Hippocampal formation (tissue), 2 donors: ENCODE results near the gene SF3A2.
"Not testable (repeated sequence)": the region's sequence is repeated elsewhere in the genome, so short reads cannot be mapped to it uniquely, and the experiment has no call there.

ENCODE experiments used
- DNase-seq, 2 donors: peaks; one replicate each; lab custom pipeline; 2025; lab: John Stamatoyannopoulos, UW

Gene SF3A2

GRCh38 chr19:2274931-2275535, 38.4 kb downstream of the SF3A2 start:
- peak; percentile 54 to 56 for DNase-seq

GRCh38 chr19:2275588-2276428, 39.2 kb downstream of the SF3A2 start:
- DNase-seq, result no peak

- DNase-seq, result no peak
These were observed 39.9 kb downstream of the SF3A2 start for GRCh38 chr19:2276429-2276986.

- DNase-seq, result no peak
These were observed 40.5 kb downstream of the SF3A2 start for GRCh38 chr19:2277138-2277537.

GRCh38 chr19:2278459-2279158, 42.0 kb downstream of the SF3A2 start:
- DNase-seq, result no peak

- DNase-seq, result no peak
These were observed 44.1 kb downstream of the SF3A2 start for GRCh38 chr19:2280633-2281264.

GRCh38 chr19:2281265-2282061, 44.8 kb downstream of the SF3A2 start:
- DNase-seq, result not testable (repeated sequence)

GRCh38 chr19:2282062-2282861, 45.6 kb downstream of the SF3A2 start, which contains the start of gene PEAK3:
Gene PEAK3 (minus strand): TSS chr19:2282175. CDS start chr19:2280931, 1,244 bp downstream.
- DNase-seq, result peak in 1 of 2 donors; percentile 36

GRCh38 chr19:2282862-2283237, 46.2 kb downstream of the SF3A2 start:
- no peak for DNase-seq

GRCh38 chr19:2283835-2284507, 47.3 kb downstream of the SF3A2 start:
- DNase-seq, result no peak

- DNase-seq, result no peak
These were observed 49.9 kb downstream of the SF3A2 start for GRCh38 chr19:2286402-2287140.

GRCh38 chr19:2287585-2288337, 51.1 kb downstream of the SF3A2 start:
- no peak for DNase-seq

- no peak for DNase-seq
These were observed 51.8 kb downstream of the SF3A2 start for GRCh38 chr19:2288338-2288817.

- no peak for DNase-seq
These were observed 52.4 kb downstream of the SF3A2 start for GRCh38 chr19:2288818-2289713.

GRCh38 chr19:2289714-2290435, 53.3 kb downstream of the SF3A2 start:
- no peak for DNase-seq

- no peak for DNase-seq
These were observed 54.0 kb downstream of the SF3A2 start for GRCh38 chr19:2290441-2291184.
